Activated naive CD8-positive, alpha-beta T cell treated with anti-CD3 and anti-CD28 coated beads, Interleukin-2, amount 10 ng/mL, durations not matched to agents 7 days and 5 days (primary cell): ENCODE measurements around the gene TNNI2. TPM values are rescaled to one million over a fixed set of nuclear protein-coding genes. Genes with fewer than 3 reads are reported as not detected.
A peak's percentile ranks its signal among the peaks of the same experiment; 100 is the strongest.

Source experiments
- ATAC-seq: fragments of 150-1000 bp; cut with Tn5 transposase; one replicate; pipeline ENCODE4 v1.10.0; 2021; ENCODE audit warnings: low read depth, moderate library complexity
- POLR2A ChIA-PET: fragments of 350-600 bp; sonication (Branson Sonifier 250); formaldehyde crosslinking; loops from one replicate; lab custom pipeline; 2021; ENCODE audit warnings: antibody characterized with exemption; lab: Charles Lee
- DNase-seq: peaks from one replicate; pipeline ENCODE4 v3.0.0; 2021
- H3K27ac Mint-ChIP-seq: one replicate; pipeline ENCODE4 v1.8.0; 2022; ENCODE audit warnings: mild to moderate bottlenecking, mixed read lengths
- H3K27me3 Mint-ChIP-seq: one replicate; pipeline ENCODE4 v1.8.0; 2022; ENCODE audit warnings: mild to moderate bottlenecking, moderate library complexity, mixed read lengths
- H3K36me3 Mint-ChIP-seq: one replicate; pipeline ENCODE4 v1.8.0; 2021; ENCODE audit warnings: mild to moderate bottlenecking, mixed read lengths
- H3K4me1 Mint-ChIP-seq: one replicate; pipeline ENCODE4 v1.8.0; 2021; ENCODE audit warnings: mixed read lengths
- H3K4me3 Mint-ChIP-seq: one replicate; pipeline ENCODE4 v1.8.0; 2022; ENCODE audit warnings: mild to moderate bottlenecking, moderate library complexity, mixed read lengths
- H3K9me3 Mint-ChIP-seq: one replicate; pipeline ENCODE4 v1.8.0; 2021; ENCODE audit warnings: mixed read lengths
- total RNA-seq, 2 experiments: library from RNA; stranded (reverse); gene quantifications; one replicate each; pipeline ENCODE4 v1.2.3, GENCODE V29; 2021

Gene TNNI2
- total RNA-seq, 2 experiments from 2014 or later, result 0.67 TPM; not detected in 1

DNA sequence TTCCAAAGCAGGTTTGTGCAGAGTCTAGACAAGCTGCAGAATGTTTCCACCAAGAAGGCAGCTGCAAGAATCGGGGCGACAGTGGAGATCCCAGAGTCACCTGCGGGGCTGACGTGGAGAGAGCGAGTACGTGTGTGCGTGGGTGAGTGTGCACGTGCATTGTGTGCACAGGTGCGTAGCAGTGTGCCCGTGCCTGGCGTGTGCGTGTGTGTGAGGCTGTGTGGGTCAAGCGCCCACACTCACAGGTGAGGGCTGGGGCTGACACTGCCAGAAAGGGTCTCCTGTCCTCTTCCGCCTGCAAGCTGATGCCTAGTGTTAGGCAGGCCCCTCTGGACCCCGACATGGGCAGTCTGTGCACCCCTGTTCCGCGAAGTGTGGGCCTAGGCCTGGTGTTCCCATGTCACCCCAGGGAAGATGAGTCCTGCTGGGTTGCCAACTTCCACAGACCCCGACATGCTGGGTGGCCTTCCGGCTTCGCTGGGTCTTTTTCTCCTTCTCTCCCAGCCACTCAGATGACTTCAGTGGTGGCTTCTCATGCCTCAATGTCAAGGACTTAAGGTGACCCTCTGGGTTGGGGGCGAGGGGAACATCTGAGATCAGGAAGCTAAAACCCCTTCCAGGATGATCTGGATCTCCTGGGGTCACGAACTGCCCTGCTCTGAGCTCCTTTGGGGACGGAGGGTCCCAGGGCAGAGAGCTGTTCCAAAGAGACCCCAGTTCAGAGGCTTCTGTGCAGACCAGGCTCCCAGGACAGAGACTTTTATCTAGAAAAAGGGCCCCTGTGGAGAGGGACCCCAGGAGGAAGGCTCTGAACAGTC is 14.4 kb upstream of the TNNI2 start:
- no peak overlapping the region for H3K27ac Mint-ChIP-seq
- POLR2A ChIA-PET, result no interaction called here
- no peaks in the 10 kb centered on the region for H3K36me3 Mint-ChIP-seq
- no peak overlapping the region for H3K4me3 Mint-ChIP-seq
- peaks cover 7% of the 10 kb centered on the region for H3K27me3 Mint-ChIP-seq
- no peaks in the 10 kb centered on the region for H3K4me1 Mint-ChIP-seq
- DNase-seq (no peak), ATAC-seq (no peak)
- H3K9me3 Mint-ChIP-seq, result peaks cover 5% of the 10 kb centered on the region

DNA sequence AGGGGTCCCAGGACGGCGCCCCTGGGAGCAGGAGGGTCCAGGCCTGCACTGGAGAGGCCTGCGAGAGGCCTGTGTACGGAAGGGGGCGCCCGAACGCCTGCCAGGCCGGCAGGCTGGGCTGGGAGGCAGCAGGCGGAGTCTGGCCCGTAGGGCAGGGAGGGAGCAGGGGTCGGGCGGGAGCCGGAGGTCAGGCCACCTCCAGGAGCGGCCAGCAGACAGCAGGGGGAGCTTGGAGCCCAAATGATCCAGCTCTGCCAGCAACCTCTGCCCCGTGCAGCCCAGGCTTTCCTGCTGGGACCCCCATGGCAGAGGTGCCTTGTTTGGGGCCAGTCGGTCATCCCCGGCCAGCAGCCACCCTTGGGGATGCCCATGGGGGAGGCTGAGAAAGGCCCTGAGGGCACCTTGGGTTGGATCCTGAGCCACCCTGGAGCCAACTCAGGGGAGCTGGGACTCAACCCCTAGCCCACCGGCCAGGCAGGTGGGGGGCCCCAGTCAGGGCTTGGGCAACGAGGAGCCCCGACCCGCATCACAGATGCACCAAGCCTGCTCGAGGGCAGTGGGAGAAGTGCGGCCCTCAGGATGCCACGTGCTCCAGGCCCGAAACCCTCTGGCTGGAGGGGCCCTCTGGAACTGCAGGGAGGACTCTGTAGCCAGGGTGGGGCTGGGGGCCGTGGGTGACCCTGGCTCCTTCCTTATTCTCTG is 13.6 kb upstream of the TNNI2 start:
- no peak overlapping the region for H3K4me3 Mint-ChIP-seq
- DNase-seq (peak; percentile 51), ATAC-seq (no peak)
- peaks cover 5% of the 10 kb centered on the region for H3K9me3 Mint-ChIP-seq
- POLR2A ChIA-PET, result no interaction called here
- no peaks in the 10 kb centered on the region for H3K36me3 Mint-ChIP-seq
- peaks cover 7% of the 10 kb centered on the region for H3K27me3 Mint-ChIP-seq
- no peak overlapping the region for H3K27ac Mint-ChIP-seq
- H3K4me1 Mint-ChIP-seq, result no peaks in the 10 kb centered on the region

DNA sequence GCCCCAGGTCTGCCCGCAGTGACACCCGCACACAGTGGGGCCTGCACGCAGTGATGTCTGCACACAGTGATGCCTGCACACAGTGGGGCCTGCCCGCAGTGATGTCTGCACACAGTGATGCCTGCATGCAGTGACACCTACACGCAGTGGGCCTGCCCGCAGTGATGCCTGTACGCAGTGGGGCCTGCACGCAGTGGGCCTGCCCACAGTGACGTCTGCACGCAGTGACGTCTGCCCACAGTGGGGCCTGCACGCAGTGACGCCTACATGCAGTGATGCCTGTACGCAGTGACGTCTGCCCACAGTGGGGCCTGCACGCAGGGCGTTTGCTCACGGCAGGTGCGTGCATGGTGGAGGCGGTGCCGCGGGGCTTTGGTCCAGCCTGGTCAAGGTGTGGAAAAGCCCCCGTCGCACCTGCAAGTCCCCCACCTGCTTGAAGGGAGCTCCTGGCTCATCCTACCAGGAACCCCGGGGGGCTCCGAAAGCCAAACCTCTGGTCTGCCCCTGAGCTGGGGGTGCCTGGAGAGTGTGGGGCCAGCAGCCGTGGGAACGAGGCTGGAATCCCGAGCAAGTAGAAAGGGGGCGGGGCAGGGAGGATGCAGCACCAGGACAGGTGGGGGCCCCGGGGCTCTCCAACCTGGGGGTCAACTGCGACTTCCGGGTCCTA is 12.9 kb upstream of the TNNI2 start:
- Mint-ChIP-seq H3K9me3 (peaks cover 4% of the 10 kb centered on the region), H3K27me3 (peaks cover 5% of the 10 kb centered on the region), H3K4me1 (no peaks in the 10 kb centered on the region), H3K4me3 (no peak overlapping the region), H3K27ac (no peak overlapping the region), H3K36me3 (no peaks in the 10 kb centered on the region)
- DNase-seq (no peak), ATAC-seq (no peak)
- POLR2A ChIA-PET, result no interaction called here

DNA sequence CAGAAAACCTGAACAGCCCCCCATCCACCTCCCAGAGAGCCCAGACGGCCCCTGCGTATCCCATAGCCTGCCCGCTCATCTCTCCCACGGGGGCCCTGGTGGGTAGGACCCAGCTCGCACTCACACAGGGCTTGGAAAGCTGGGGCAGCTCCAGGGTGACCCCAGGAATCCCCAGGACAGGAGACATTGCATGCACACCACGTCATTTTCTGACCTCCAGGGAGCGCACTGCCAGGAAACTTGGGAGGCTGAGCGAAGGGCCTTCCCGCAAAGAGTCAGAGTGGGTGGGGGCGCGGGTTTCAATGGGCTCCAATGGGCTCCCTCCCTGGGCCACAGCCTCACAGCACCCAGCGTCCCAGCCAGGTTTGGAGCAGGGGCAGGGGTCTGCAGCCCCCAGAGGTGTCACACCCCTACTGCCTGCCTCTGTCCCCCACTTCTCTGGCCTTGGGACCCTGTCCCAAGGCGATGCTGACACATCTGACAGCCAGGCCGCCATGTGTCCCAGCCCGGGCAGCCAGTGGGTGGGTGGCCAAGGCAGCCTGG is 12.2 kb upstream of the TNNI2 start:
- H3K27ac Mint-ChIP-seq, result no peak overlapping the region
- no peaks in the 10 kb centered on the region for H3K36me3 Mint-ChIP-seq
- ATAC-seq, result no peak
- DNase-seq, result no peak
- H3K27me3 Mint-ChIP-seq, result peaks cover 5% of the 10 kb centered on the region
- no peaks in the 10 kb centered on the region for H3K4me1 Mint-ChIP-seq
- POLR2A ChIA-PET, result no interaction called here
- H3K4me3 Mint-ChIP-seq, result no peak overlapping the region
- peaks cover 2% of the 10 kb centered on the region for H3K9me3 Mint-ChIP-seq

DNA sequence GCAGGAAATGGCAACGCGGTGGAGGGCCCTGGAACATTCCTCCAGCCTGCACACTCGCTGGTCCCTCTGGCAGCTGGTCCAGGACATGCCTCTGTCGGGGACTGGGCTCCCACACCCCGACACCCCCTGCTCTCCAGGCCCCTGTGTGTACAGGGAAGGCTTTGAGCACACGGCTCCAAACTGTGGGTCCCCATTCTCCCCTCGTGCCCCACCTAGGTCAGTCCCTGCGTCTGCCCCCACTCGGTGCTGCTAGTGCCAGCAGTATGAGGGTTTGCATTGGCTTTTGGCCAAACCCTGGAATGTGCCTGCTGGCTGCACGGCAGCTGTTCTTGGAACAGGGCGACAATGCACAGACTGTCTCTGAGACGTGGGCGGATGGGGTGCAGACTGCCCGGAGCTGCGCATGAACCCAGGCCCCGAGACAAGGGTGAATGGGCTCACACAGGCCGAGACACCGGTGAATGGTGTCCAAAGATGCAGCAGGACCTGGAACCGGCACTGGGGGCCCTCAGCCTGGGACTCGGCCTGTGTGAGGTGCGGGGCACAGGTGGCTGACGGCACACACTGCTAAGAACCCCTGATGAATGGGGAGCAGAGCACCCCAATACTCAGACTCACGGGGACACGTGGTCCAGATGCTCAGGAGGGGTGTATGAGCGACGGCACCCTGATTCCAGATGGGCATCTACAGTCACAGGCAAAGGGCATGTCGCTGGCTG is 11.5 kb upstream of the TNNI2 start:
- POLR2A ChIA-PET, result no interaction called here

DNA sequence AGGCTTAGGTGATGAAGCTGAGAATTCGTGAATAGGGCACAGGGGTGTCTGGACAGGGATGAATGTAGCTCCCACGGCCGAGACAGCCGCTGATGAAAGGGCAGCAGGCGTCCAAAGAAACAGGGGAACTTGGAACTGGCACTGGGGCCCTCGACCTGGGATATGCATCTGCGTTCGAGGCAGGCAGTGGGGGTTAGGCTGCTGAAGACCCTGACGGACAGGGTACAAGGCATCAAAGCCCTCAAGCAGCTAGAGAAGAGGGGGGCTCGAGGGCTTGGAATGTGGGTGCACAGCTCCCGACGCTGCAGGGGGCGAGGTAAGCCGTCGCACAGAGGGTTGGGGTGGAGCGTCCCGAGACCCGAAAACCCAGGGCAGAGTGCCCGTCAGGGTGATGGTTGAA is 10.8 kb upstream of the TNNI2 start:
- ATAC-seq (no peak), DNase-seq (no peak)
- no peaks in the 10 kb centered on the region for H3K9me3 Mint-ChIP-seq
- H3K36me3 Mint-ChIP-seq, result no peaks in the 10 kb centered on the region
- H3K4me1 Mint-ChIP-seq, result peaks cover 2% of the 10 kb centered on the region
- peaks cover 5% of the 10 kb centered on the region for H3K27me3 Mint-ChIP-seq
- POLR2A ChIA-PET, result no interaction called here
- H3K4me3 Mint-ChIP-seq, result no peak overlapping the region
- no peak overlapping the region for H3K27ac Mint-ChIP-seq

More for the DNA sequence above, 11.5 kb upstream of the TNNI2 start:
- ATAC-seq (no peak), DNase-seq (no peak)
- H3K36me3 Mint-ChIP-seq, result no peaks in the 10 kb centered on the region
- no peak overlapping the region for H3K27ac Mint-ChIP-seq
- peaks cover 2% of the 10 kb centered on the region for H3K4me1 Mint-ChIP-seq
- H3K27me3 Mint-ChIP-seq, result peaks cover 5% of the 10 kb centered on the region
- H3K9me3 Mint-ChIP-seq, result no peaks in the 10 kb centered on the region
- no peak overlapping the region for H3K4me3 Mint-ChIP-seq

DNA sequence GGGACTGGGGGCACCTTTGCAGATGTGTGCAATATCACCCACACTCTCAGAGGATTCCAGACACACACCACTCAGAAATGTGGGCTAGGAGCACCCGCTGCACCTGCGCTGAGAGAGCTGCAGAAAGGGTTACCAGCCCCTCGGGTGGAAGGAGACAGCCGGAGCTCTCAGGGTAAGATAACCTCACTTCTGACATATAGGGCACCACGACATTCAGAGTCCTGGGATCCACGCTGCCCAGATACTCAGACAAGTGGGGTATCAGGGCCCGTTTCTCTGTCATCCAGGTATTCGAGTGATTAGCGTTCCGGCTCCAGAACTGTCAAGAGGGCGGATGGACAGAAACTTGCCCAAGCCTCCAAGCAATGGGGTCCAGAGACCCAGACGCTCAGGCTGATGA is 10.2 kb upstream of the TNNI2 start:
- no peak for ATAC-seq
- H3K27ac Mint-ChIP-seq, result no peak overlapping the region
- H3K4me1 Mint-ChIP-seq, result peaks cover 2% of the 10 kb centered on the region

DNA sequence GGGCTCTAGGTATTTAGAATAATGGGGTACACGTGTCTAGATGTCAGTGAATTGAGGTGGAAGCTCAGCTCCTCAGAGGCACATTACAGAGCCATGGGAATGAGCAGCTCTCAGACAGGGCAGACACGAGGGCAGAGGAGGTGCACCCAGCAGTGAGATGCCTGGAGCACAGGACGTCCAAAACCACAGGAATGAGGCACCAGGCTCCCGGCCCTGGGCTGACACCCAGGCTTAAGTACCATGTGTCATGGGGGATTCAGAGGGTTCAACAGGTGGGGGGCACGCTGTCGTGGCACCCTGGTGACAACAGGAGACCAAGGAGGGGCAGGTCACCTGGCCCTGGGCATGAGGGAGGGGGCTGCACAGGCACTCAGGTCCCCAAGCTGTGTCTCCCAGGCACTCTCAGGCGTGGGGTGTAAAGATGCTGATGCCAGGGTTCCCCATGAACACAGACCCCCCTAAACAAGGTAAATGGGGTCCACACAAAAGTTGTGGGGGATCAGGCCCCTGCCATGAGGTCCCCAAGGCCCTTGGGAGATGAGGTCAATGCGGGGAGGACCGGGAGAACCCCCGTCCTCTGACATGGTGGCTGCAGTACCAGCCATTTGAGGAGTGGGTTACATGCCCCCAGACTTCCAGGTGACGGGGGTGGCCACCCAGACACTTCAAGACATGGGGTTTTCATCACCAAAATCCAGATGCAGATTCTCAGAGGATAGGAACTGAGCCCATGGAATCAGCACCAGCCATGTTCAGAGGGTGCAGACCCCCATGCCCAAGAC is 9.6 kb upstream of the TNNI2 start:
- H3K27me3 Mint-ChIP-seq, result peaks cover 5% of the 10 kb centered on the region
- H3K36me3 Mint-ChIP-seq, result no peaks in the 10 kb centered on the region
- H3K4me3 Mint-ChIP-seq, result no peak overlapping the region
- no peak for DNase-seq
- no peak for ATAC-seq
- POLR2A ChIA-PET, result no interaction called here
- H3K9me3 Mint-ChIP-seq, result no peaks in the 10 kb centered on the region
- H3K4me1 Mint-ChIP-seq, result peaks cover 2% of the 10 kb centered on the region
- H3K27ac Mint-ChIP-seq, result no peak overlapping the region

More for the DNA sequence above, 10.2 kb upstream of the TNNI2 start:
- Mint-ChIP-seq H3K4me3 (no peak overlapping the region), H3K36me3 (no peaks in the 10 kb centered on the region), H3K9me3 (no peaks in the 10 kb centered on the region), H3K27me3 (peaks cover 5% of the 10 kb centered on the region)
- DNase-seq, result no peak
- POLR2A ChIA-PET, result no interaction called here

DNA sequence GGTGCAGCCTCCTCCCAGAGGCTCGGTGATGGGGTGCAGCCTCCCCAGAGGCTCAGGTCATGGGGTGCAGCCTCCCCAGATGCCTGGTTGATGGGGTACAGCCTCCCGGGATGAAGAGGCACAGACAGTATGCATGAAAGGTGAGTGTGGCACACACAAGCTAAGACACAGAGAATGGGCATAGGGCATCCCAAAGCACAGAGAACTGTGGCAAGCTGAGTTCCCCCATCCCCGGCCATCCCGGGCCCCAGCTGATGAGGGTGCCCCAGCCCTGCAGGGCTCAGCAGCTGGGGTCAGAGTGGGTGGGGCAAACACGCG is 8.8 kb upstream of the TNNI2 start:
- Mint-ChIP-seq H3K36me3 (no peaks in the 10 kb centered on the region), H3K4me1 (peaks cover 2% of the 10 kb centered on the region), H3K27me3 (peaks cover 5% of the 10 kb centered on the region), H3K9me3 (no peaks in the 10 kb centered on the region), H3K27ac (no peak overlapping the region), H3K4me3 (no peak overlapping the region)
- POLR2A ChIA-PET, result interaction anchor here (0.6 kb wide), 1 partner anchor 209 kb away, joined by 3 read pairs; no protein-coding TSS in a partner anchor
- ATAC-seq (no peak), DNase-seq (no peak)

DNA sequence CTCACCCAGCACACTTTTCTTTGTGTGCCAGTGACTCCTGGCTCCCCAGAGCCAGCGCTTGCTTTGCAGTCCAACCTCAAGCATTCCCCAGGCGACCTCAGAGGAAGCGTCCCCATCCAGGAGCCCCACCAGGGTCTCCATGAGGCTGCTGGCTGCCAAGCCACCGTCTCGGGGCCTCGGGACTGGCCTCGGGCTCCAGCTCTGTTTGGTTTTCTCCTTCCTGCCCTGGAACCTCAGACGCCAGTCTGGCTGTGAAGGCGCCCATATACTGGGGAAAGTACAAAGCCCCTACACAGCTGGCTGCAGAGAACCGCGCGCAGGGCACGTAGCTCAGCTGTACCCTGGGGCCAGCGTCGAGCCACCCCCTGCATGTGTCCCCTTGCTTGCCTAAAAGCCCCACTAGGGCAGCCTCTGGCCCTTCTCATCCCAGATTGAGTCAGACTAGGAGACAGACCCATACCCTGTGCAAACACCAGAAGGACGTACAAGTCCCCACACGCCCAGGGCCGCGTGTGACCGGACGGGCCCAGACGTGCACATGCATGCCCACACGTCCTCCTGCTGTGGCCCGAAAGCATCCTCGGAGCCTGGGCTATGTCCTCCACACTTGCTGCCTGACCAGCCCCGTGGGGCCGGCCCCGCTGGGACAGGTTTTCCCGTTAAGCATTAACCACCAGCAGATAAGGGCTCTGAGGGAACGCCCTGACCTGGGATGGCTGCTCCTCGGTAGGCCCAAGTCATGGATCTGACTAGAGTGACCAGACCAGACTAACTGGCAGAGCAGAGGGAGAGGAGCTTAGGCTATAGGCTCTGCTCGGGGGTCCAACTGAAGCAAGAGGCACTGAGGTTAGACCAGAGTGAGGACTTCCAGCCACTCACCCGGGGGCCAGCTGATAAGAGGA is 8.2 kb upstream of the TNNI2 start:
- no peak overlapping the region for H3K4me3 Mint-ChIP-seq
- H3K27ac Mint-ChIP-seq, result no peak overlapping the region
- H3K4me1 Mint-ChIP-seq, result peaks cover 2% of the 10 kb centered on the region
- POLR2A ChIA-PET, result interaction anchor here (0.6 to 1.3 kb wide), 2 partner anchors 137 to 210 kb away, joined by 3 to 5 read pairs; no protein-coding TSS in a partner anchor
- H3K36me3 Mint-ChIP-seq, result no peaks in the 10 kb centered on the region
- DNase-seq (peak; percentile 29), ATAC-seq (no peak)
- H3K27me3 Mint-ChIP-seq, result peaks cover 5% of the 10 kb centered on the region
- H3K9me3 Mint-ChIP-seq, result no peaks in the 10 kb centered on the region

DNA sequence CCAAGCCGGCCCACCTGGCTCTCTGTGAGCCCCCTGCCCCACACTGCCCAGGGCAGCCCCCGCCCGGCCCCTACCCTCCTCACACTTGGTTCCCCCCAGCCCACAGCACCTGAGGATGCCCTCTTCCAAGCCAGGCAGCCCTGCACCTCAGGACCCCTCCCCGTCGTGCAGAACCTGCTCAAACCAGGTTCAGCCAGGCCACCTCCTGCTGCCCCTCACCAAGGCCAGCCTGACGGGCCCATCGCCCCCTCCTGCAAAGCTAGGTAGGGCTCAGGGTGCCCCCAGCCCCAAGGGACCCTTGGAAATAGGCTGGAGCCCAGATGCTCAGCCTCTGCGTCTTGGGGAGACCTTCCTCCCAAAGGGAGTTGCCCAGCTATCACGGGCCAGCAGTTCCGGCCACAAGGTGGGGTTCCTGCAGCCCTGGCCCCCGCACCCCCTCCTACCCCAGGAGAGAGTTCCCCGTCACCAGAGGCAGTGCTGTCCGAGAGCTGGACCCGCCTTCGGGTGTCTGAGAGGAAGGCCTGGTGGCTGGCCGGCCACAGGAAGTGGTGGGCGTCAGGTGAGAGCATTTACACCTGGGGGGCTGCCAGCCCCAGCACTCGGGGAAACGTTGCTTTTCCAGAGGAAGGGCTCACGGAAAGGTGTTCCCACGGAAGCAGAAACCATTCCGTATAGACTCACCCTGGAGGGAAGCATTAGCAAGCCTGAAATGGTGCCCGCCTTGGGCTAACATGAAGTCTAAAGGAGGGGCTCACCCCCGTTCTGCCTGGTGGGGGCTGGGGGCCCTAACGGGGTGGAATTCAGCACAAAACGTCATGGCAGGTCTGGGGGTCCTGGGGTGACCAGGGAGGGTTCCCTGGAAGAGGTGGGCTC is 7.2 kb upstream of the TNNI2 start:
- peak; percentile 38 for DNase-seq
- H3K9me3 Mint-ChIP-seq, result no peaks in the 10 kb centered on the region
- no peaks in the 10 kb centered on the region for H3K36me3 Mint-ChIP-seq
- POLR2A ChIA-PET, result interaction anchor here (1.3 to 2.4 kb wide), 2 partner anchors 137 to 138 kb away, joined by 5 to 26 read pairs; no protein-coding TSS in a partner anchor
- peaks cover 2% of the 10 kb centered on the region for H3K4me1 Mint-ChIP-seq
- H3K27me3 Mint-ChIP-seq, result peaks cover 5% of the 10 kb centered on the region
- no peak overlapping the region for H3K4me3 Mint-ChIP-seq
- no peak for ATAC-seq
- no peak overlapping the region for H3K27ac Mint-ChIP-seq
